ENCODE data around the gene DEPDC7. TPM values are rescaled to one million over a fixed set of nuclear protein-coding genes. Genes with fewer than 3 reads are reported as not detected.

DEPDC7 gene
- 6.0 to 6.9 TPM (median 6.8 TPM) in 5 replicates for total RNA-seq (2022; extraction: Qiagen RNA extraction)

GRCh38 chr11:33015621-33016551, at the start of gene DEPDC7:
Gene DEPDC7 (plus strand): TSS chr11:33015878. CDS start chr11:33015956, 78 bp downstream.

DNA sequence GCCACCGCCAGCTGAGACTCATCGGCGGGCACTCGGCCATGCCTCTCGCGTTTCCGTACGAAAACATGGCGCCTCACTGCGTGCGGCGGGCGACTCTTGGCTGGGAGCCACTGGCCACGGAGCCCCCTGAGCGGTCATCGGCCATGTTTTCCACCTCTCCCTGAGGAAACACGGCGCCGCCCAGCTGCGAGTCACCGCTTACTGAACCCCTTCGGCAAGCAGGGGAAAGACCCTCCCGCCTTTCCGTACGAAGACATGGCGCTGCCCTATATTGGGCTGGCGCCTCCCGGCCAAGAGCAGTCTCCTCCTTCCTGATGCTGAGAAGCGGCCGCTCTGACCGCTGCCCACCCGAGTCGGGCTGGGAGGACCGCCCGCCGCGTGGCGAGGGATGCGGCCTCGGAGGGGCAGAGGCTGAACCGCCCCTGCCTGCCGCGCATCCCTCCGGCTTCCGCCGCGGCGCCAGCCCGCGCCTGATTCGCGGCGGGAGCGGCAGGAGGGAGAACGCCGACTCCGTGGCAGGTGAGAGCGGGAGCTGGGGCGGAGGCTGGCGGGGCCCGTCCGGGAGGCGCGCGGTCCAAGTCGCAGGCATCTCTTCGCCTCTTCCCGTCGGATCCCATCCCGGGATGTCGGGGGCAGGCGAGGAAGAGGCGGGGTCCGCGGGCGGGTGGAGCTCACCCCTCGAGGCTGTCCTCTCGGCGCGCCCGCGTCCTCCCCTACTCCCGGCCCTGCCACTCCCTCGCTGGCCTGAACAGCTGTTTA, 23.8 kb downstream of the DEPDC7 start, which contains the start of gene TCP11L1:
Gene TCP11L1, plus strand, starts transcription at position 299 of the 759 bp plus-strand sequence. CDS start 4,202 bp downstream, outside the sequence.

Other genes starting within 250 kb of the DEPDC7 start
- gene CCDC73, start 221.2 kb upstream of the DEPDC7 start, total RNA-seq (2022; extraction: Qiagen RNA extraction), result 0.03 TPM in 2 of 5 replicates, not detected in the others
- 1.8 to 2.3 TPM (median 2.0 TPM) in 5 replicates for gene PRRG4, start 186.0 kb upstream of the DEPDC7 start, total RNA-seq (2022; extraction: Qiagen RNA extraction)
- 12.3 to 19.0 TPM (median 15.1 TPM) in 5 replicates for gene QSER1, start 123.1 kb upstream of the DEPDC7 start, total RNA-seq (2022; extraction: Qiagen RNA extraction)
- gene TCP11L1, start 23.7 kb downstream of the DEPDC7 start, total RNA-seq (2022; extraction: Qiagen RNA extraction), result 17.8 to 26.6 TPM (median 21.6 TPM) in 5 replicates
- 23.2 to 25.6 TPM (median 24.9 TPM) in 5 replicates for gene CSTF3, start 145.6 kb downstream of the DEPDC7 start, total RNA-seq (2022; extraction: Qiagen RNA extraction)
- gene HIPK3, start 241.5 kb downstream of the DEPDC7 start, total RNA-seq (2022; extraction: Qiagen RNA extraction), result 12.6 to 17.8 TPM (median 16.4 TPM) in 5 replicates

Measured in A549 treated with AZD2906 at 1 μM for 4 hours (cell line).